ENCODE results near the gene ARHGEF2. TPM values are rescaled to one million over a fixed set of nuclear protein-coding genes. Genes with fewer than 3 reads are reported as not detected.

Gene ARHGEF2
- total and polyA plus RNA-seq, 2 of the 13 experiments (the other 11 are each of a cell fraction or from before 2014, with no cell fraction given) = 16.1 to 32.1 TPM

- TF ChIP-seq NFIC (IDR thresholded peaks at IDR 0.05; ENCODE audit: low read length) (no peak), ZNF333 (CRISPR knock-in tag; IDR thresholded peaks at IDR 0.05; ENCODE audit: borderline replicate concordance) (no peak), ZNF563 (CRISPR knock-in tag; IDR thresholded peaks at IDR 0.05) (no peak)
Measured at GRCh38 chr1:156006666-156007376, 28.5 kb upstream of the ARHGEF2 start (continued).

GRCh38 chr1:156004843-156005584, 26.7 kb upstream of the ARHGEF2 start:
- no peak overlapping the region for H3K27ac ChIP-seq (ENCODE audit: extremely low read length, insufficient read depth, low read length)
- no peak overlapping the region for H3K4me3 ChIP-seq (replicated peaks in 1 of 3; ENCODE audit: insufficient read depth in 1 of 3, low read depth in 2 of 3, low read length in 3 of 3)
- intact Hi-C loops (cut with micrococcal nuclease; ENCODE audit: unreplicated experiment) (loop anchor here (10.0 kb wide), 1 partner anchor 60 kb away; the partner anchor contains the start of gene RAB25), in situ Hi-C loops (cut with HindIII; ENCODE audit: extremely low pct_ligation_motif_present, low pct_unique_long_range_greater_than_20kb) (no loop called here)
- no peaks in the 10 kb centered on the region for H4K20me1 ChIP-seq (ENCODE audit: insufficient read depth, low read length)
- peak overlapping the region; percentile 39; the same call in 1 of the 2 replicates for H3K4me2 ChIP-seq (ENCODE audit: low read depth, low read length)
- ATAC-seq (peak; percentile 8), DNase-seq (ENCODE audit: low spot score) (no peak), FAIRE-seq (peak; percentile 90)
- POLR2A ChIA-PET = interaction anchor here (1.0 kb wide), 1 partner anchor 14 kb away, joined by 3 read pairs; no protein-coding TSS in a partner anchor
- no peak overlapping the region for H3K9ac ChIP-seq (ENCODE audit: insufficient read depth, low read depth, low read length)
- no peaks in the 10 kb centered on the region for H3K27me3 ChIP-seq (ENCODE audit: control insufficient read depth in 1 of 2, insufficient read depth in 2 of 2, low read length in 2 of 2)
- peaks cover 75% of the 10 kb centered on the region for H3K4me1 ChIP-seq (ENCODE audit: insufficient read depth, low read length)
- H3K9me3 ChIP-seq (ENCODE audit: low read length) = no peaks in the 10 kb centered on the region
- H3K79me2 ChIP-seq (ENCODE audit: insufficient read depth, low read length) = no peaks in the 10 kb centered on the region
- no peak overlapping the region for H2AFZ ChIP-seq (ENCODE audit: low read length)
- WGBS (ENCODE audit: low lambda C conversion rate) = 24% methylated on average over 4 of the region's 4 CpGs
- no TSS peak for BruUV-seq (replicated peaks)
- peaks cover 3 to 6% of the 10 kb centered on the region in 2 experiments; a peak in 4 of 5 replicates for H3K36me3 ChIP-seq (replicated peaks in 1 of 2; ENCODE audit: control insufficient read depth in 1 of 2, insufficient read depth in 2 of 2, low read length in 2 of 2)
- CTCF ChIA-PET (ENCODE audit: low intra/inter-chr PET ratio, low total read pairs) = no interaction called here
- peak; percentile 41 for TF ChIP-seq PAXIP1 (CRISPR knock-in tag; conservative IDR thresholded peaks at IDR 0.05)
- TF ChIP-seq TMF1 (CRISPR knock-in tag; IDR thresholded peaks at IDR 0.05; ENCODE audit: low read depth) = no peak
- TF ChIP-seq JUNB (CRISPR knock-in tag; IDR thresholded peaks at IDR 0.05; ENCODE audit: borderline replicate concordance) = no peak
- no peak for TF ChIP-seq ZNF232 (CRISPR knock-in tag; IDR thresholded peaks at IDR 0.05; ENCODE audit: borderline replicate concordance)
- no peak for TF ChIP-seq PAF1 (CRISPR knock-in tag; IDR thresholded peaks at IDR 0.05)
- no peak for TF ChIP-seq CBX5 (CRISPR knock-in tag; IDR thresholded peaks at IDR 0.05; ENCODE audit: borderline replicate concordance)
- TF ChIP-seq GMEB2 (CRISPR knock-in tag; IDR thresholded peaks at IDR 0.05; ENCODE audit: low read depth) = no peak
- TF ChIP-seq ZNF644 (CRISPR knock-in tag; IDR thresholded peaks at IDR 0.05; ENCODE audit: low read depth) = no peak
- peak; percentile 32; the same call in 1 of the 2 replicates for TF ChIP-seq HNF4G (IDR thresholded peaks at IDR 0.05; ENCODE audit: borderline replicate concordance, low read depth, low read length)
- no peak for TF ChIP-seq HNF4G (CRISPR knock-in tag; IDR thresholded peaks at IDR 0.05; ENCODE audit: borderline replicate concordance, low read depth)
- peak; percentile 27; the same call in 1 of the 2 replicates for TF ChIP-seq SAP130 (CRISPR knock-in tag; IDR thresholded peaks at IDR 0.05; ENCODE audit: low read depth)
- no peak for TF ChIP-seq ZNF841 (CRISPR knock-in tag; IDR thresholded peaks at IDR 0.05; ENCODE audit: borderline replicate concordance)
- peak; percentile 48; the same call in 1 of the 2 replicates for TF ChIP-seq SRF (IDR thresholded peaks at IDR 0.05; ENCODE audit: low read depth, low read length)
- no peak for TF ChIP-seq ZNF333 (CRISPR knock-in tag; IDR thresholded peaks at IDR 0.05; ENCODE audit: borderline replicate concordance)
- TF ChIP-seq STAT5B (CRISPR knock-in tag; IDR thresholded peaks at IDR 0.05) = no peak

All from HepG2 (cell line).